ENCODE measurements around the gene UTY. TPM values are rescaled to one million over a fixed set of nuclear protein-coding genes. Genes with fewer than 3 reads are reported as not detected.

Gene UTY
- total RNA-seq, 1 experiment from 2014 or later: not detected

GRCh38 chrY:13398876-13399275 is 81.0 kb downstream of the UTY start:
- no peak overlapping the region for H3K27ac Mint-ChIP-seq
- no peaks in the 10 kb centered on the region for H3K9me3 ChIP-seq (ENCODE audit: control insufficient read depth, low read depth, low read length)
- no peaks in the 10 kb centered on the region for H3K4me1 ChIP-seq (ENCODE audit: insufficient read depth, low read length)
- no peaks in the 10 kb centered on the region for H3K36me3 Mint-ChIP-seq (ENCODE audit: insufficient read depth in 1 of 3, low read depth in 3 of 3)
- H2BK5ac ChIP-seq (ENCODE audit: insufficient read length, low read length): no peak overlapping the region
- no peak overlapping the region for H3K27ac ChIP-seq (ENCODE audit: insufficient read length, low read depth, low read length)
- DNase-seq: no peak
- H3K27me3 Mint-ChIP-seq (ENCODE audit: low read depth): no peaks in the 10 kb centered on the region
- H3K14ac ChIP-seq (ENCODE audit: insufficient read depth, low read length): no peak overlapping the region
- H2BK20ac ChIP-seq (ENCODE audit: low read depth, low read length, poor library complexity, severe bottlenecking): no peak overlapping the region
- no peak overlapping the region for H4K91ac ChIP-seq (ENCODE audit: insufficient read length, low read depth, low read length)
- no peaks in the 10 kb centered on the region for H3K9me3 Mint-ChIP-seq
- no peak overlapping the region for H3K56ac ChIP-seq (ENCODE audit: insufficient read length, low read depth, low read length)
- no peaks in the 10 kb centered on the region for H3K79me1 ChIP-seq (ENCODE audit: insufficient read depth, low read depth, low read length, poor library complexity, severe bottlenecking)
- no peak overlapping the region for H3K23ac ChIP-seq (ENCODE audit: insufficient read length, low read depth, low read length)
- no CpG with 5 or more reads among the region's 2 CpGs for WGBS (ENCODE audit: extremely low coverage, insufficient read length, low lambda C conversion rate)
- no peaks in the 10 kb centered on the region for H3K23me2 ChIP-seq (ENCODE audit: insufficient read length, low read depth, low read length, poor library complexity, severe bottlenecking)
- H2AK5ac ChIP-seq (ENCODE audit: insufficient read length, low read length): no peak overlapping the region
- H3K18ac ChIP-seq (ENCODE audit: insufficient read length, low read depth, low read length): no peak overlapping the region
- no peak overlapping the region for H3K4me3 Mint-ChIP-seq
- no peak overlapping the region for H3K4ac ChIP-seq (ENCODE audit: low read depth, low read length)
- no peaks in the 10 kb centered on the region for H3K27me3 ChIP-seq (ENCODE audit: insufficient read depth, low read length)
- no peaks in the 10 kb centered on the region for H4K20me1 ChIP-seq (ENCODE audit: control insufficient read depth, insufficient read depth, insufficient read length)
- H3K4me1 Mint-ChIP-seq: no peaks in the 10 kb centered on the region
- H3K9ac ChIP-seq (ENCODE audit: extremely low read depth, insufficient read length, low read length): no peak overlapping the region
- no peak overlapping the region for H3K4me2 ChIP-seq (ENCODE audit: insufficient read depth, insufficient read length, low read length)
- no peak overlapping the region for H2AFZ ChIP-seq (ENCODE audit: low read length)
- no peak overlapping the region for H2BK120ac ChIP-seq (ENCODE audit: low read depth, low read length, poor library complexity, severe bottlenecking)
- H4K5ac ChIP-seq (ENCODE audit: insufficient read length, low read depth, low read length): no peak overlapping the region
- no peak overlapping the region for H3T11ph ChIP-seq (ENCODE audit: low read length)
- H2BK12ac ChIP-seq (ENCODE audit: insufficient read length, low read depth, low read length): no peak overlapping the region
- no peak overlapping the region for H4K8ac ChIP-seq (replicated peaks; ENCODE audit: insufficient read length, low read depth, low read length)
- no peak overlapping the region for H2BK15ac ChIP-seq (ENCODE audit: low read depth, low read length)
- TF ChIP-seq, protein P1, sequence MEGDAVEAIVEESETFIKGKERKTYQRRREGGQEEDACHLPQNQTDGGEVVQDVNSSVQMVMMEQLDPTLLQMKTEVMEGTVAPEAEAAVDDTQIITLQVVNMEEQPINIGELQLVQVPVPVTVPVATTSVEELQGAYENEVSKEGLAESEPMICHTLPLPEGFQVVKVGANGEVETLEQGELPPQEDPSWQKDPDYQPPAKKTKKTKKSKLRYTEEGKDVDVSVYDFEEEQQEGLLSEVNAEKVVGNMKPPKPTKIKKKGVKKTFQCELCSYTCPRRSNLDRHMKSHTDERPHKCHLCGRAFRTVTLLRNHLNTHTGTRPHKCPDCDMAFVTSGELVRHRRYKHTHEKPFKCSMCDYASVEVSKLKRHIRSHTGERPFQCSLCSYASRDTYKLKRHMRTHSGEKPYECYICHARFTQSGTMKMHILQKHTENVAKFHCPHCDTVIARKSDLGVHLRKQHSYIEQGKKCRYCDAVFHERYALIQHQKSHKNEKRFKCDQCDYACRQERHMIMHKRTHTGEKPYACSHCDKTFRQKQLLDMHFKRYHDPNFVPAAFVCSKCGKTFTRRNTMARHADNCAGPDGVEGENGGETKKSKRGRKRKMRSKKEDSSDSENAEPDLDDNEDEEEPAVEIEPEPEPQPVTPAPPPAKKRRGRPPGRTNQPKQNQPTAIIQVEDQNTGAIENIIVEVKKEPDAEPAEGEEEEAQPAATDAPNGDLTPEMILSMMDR (conservative IDR thresholded peaks at IDR 0.05): no peak
- no peaks in the 10 kb centered on the region for H3K79me2 ChIP-seq (ENCODE audit: insufficient read depth, low read length)
